Measurements from ENCODE around the gene TMED1.
"Not testable (repeated sequence)": the region's sequence is repeated elsewhere in the genome, so short reads cannot be mapped to it uniquely, and the experiment has no call there.

Gene TMED1

DNA sequence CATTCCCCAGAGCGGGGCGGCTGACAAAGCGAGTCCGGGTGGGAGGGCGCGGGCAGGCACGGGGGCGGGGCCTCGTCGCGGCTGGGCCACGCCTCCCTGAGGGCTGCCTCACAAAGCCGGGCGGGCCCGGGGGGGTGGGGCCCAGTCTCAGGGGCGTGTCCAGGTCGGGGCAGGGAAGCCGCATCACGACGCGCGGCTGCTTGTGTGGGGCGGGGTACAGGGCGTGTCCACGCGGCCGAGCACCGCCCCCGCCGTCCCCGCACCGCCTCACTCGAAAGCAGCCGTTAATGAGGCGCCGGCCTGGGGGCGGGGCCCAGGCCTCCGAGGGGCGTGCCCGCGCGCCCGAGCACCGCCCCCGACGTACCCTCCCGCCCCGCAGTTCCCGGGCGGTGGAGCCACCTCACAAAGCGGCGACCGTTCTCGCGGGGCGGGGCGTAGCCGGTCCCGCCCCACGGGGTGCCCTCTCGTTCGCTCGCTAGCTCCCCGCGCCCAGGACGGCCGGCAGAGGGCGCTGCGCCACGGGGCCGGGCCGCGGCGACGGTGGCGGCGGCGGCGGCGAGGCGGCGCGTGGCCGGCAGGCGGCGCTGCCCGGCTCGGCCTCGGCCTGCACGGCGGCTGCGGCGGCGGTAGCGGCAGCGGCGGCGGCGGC lies 35.1 kb upstream of the TMED1 start, which contains the start of gene CARM1:
TSS of gene CARM1 (plus strand) at position 599 of the 649 bp plus-strand sequence. CDS start 150 bp downstream, outside the sequence.
- DNase-seq (ENCODE audit: low read depth in 1 of 2, low spot score in 1 of 2): peak; percentile 94 to 97
- in situ Hi-C loops (cut with HindIII; ENCODE audit: low pct_unique_long_range_greater_than_20kb, low sequenced_read_pairs): no loop called here
- no peak for TF ChIP-seq JUND (IDR thresholded peaks at IDR 0.05; ENCODE audit: low read depth)

DNA sequence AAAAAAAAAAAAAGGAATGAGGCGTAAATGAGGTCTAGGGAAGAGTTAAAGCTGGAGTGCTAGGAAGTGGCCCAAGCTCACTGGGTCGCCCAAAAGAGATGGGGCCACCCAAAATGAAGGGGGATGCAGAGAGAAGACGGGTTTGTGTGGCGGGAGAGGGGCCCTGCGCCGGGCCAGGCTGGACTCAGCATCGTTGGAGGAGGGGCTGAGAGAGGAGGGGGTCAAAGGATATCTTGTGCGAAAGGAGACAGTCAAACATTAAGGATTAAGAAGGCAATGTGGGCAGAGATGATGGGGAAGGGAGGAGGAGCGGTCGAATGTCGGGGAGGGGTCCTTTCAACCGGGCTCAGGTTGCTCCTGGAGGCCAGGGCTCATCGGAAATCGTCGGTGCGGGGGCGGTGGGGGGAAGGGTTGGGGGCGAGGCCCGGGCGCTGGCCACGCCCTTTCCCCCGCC lies 34.5 kb upstream of the TMED1 start:
- TF ChIP-seq JUND (IDR thresholded peaks at IDR 0.05; ENCODE audit: low read depth): no peak
- DNase-seq (ENCODE audit: low read depth in 1 of 2, low spot score in 1 of 2): no peak
- in situ Hi-C loops (cut with HindIII; ENCODE audit: low pct_unique_long_range_greater_than_20kb, low sequenced_read_pairs): no loop called here

DNA sequence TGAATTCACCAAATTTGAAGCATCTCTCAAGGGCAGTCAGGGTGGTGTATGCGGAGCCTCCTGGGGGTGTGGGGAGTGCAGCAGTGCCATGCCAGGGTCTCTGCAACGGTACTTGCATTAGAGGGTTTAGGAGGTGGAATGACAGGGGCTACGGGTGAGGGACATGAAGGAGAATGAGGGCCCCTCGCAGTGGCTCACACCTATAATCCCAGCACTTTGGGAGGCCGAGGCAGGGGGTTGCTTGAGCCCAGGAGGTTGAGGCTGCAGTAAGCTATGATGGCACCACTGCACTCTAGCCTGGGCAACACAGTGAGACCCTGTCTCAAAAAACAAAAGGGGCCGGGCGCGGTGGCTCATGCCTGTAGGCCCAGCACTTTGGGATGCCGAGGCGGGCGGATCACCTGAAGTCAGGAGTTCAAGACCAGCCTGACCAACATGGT lies 33.9 kb upstream of the TMED1 start:
- DNase-seq (ENCODE audit: low read depth in 1 of 2, low spot score in 1 of 2); in situ Hi-C loops (cut with HindIII; ENCODE audit: low pct_unique_long_range_greater_than_20kb, low sequenced_read_pairs): not testable (repeated sequence)

DNA sequence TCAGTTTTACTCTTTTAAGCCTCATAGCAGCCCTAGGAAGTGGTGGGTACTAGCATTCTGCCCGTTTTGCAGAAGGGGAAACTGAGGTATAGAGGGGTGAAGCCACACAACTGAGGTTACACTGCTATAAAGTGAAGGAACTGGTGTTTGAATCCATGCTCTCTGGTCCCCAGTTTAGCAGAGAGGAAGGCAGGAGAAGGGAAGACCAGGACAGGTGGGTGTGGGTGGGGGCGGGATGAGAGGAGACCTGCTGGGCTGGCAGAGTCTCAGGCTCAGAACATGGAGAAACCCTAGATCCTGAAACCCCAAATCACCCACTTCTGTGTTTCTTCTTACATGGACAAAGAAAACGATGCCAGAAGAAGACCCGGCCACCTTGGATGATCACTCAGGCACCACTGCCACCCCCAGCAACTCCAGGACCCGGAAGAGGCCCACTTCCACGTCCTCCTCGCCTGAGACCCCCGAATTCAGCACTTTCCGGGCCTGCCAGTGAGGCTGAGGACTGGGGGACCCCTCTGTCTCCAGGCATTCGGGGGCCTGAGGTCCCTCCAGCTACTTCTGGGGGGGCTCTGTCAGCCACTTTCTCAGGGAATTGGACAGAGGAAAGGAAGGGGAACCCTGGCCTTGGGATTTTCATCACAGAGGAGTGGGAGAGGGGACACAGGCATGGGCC lies 33.0 kb upstream of the TMED1 start:
- no peak for TF ChIP-seq JUND (IDR thresholded peaks at IDR 0.05; ENCODE audit: low read depth)
- DNase-seq (ENCODE audit: low read depth in 1 of 2, low spot score in 1 of 2): no peak
- in situ Hi-C loops (cut with HindIII; ENCODE audit: low pct_unique_long_range_greater_than_20kb, low sequenced_read_pairs): no loop called here

DNA sequence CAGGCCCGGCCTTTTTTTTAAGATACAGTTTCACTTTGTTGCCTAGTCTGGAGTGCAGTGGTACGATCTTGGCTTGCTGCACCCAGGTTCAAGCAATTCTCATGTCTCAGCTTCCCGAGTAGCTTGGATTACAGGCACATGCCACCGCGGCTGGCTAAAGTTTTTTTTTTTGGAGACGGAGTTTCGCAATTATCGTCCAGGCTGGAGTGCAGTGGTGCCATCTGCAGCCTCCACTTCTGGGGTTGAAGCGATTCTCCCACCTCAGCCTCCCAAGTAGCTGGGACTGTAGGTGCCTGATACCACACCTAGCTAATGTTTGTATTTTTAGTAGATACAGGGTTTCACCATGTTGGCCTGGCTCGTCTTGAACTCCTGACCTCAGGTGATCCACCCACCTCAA lies 30.5 kb upstream of the TMED1 start:
- no peak for DNase-seq (ENCODE audit: low read depth in 1 of 2, low spot score in 1 of 2)
- in situ Hi-C loops (cut with HindIII; ENCODE audit: low pct_unique_long_range_greater_than_20kb, low sequenced_read_pairs): no loop called here
- no peak for TF ChIP-seq JUND (IDR thresholded peaks at IDR 0.05; ENCODE audit: low read depth)

DNA sequence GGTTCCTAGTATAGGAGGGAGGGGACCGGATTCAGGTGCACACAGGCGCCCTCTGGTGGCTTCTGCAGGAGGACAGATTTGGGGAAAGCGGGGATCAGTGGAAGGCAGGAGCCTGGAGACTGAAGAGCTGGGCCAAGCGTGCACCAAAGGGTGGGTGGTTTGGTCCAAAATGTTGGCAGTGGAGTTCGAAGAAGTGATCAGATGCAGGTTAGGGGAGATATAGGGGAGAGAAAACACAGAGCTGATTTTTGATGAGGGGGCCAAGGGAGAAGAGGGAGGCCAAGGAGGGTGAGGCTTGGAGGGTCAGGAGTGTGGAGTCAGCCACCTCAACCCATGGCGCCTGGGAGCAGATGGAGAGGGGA lies 28.5 kb upstream of the TMED1 start:
- TF ChIP-seq JUND (IDR thresholded peaks at IDR 0.05; ENCODE audit: low read depth): no peak
- in situ Hi-C loops (cut with HindIII; ENCODE audit: low pct_unique_long_range_greater_than_20kb, low sequenced_read_pairs): no loop called here
- peak; percentile 72 to 82 for DNase-seq (ENCODE audit: low read depth in 1 of 2, low spot score in 1 of 2)

DNA sequence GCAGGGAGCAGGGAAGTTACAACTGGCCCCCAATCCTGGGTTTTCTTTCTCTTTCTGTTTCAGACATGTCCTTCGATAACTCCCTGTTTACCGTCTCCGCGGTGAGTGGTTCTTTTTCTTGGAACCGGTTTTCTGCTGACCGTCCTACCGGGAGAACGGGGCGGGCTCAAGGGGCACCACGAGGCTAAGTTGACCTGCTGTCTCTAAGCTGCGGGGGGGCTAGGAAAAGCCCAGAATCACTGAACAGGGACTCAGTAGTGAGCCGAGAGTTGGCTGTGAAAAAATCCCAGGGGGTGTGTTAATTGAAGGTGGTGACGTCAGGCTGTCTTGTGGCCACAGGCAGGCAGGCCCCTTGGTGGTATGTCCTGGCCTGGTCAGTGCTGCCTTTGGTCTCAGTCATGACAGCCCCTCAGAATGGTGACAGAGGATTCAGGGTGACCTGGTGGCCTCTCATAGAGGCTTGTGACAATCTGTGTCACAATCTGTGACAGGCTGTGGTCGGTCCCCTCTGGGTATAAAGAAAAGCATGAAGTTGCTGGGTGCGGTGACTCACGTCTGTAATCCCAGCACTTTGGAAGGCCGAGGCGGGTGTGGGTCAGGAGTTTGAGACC lies 27.2 kb upstream of the TMED1 start:
- peak; percentile 39 to 80 for DNase-seq (ENCODE audit: low read depth in 1 of 2, low spot score in 1 of 2)
- in situ Hi-C loops (cut with HindIII; ENCODE audit: low pct_unique_long_range_greater_than_20kb, low sequenced_read_pairs): no loop called here
- no peak for TF ChIP-seq JUND (IDR thresholded peaks at IDR 0.05; ENCODE audit: low read depth)

DNA sequence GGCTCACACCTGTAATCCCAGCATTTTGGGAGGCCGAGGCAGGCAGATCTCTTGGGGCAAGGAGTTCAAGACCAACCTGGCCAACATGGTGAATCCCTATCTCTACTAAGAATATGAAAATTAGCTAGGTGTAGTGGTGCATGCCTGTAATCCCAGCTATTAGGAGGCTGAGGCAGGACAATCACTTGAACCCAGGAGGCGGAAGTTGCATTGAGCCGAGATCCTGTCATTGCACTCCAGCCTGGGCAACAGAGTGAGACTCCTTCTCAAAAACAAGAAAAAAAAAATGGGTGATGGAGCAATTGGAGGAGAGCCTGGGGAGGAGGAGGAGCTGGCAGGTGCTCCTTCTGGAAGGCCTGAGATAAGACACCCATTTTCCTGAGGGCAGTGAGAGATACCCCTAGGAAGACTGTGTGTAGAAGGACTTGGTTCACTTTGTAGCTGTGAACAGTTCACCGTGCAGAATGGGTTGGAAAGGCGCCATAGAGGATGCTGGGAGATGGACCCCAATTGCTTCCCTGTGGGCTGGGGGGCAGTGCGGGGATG lies 26.6 kb upstream of the TMED1 start:
- in situ Hi-C loops (cut with HindIII; ENCODE audit: low pct_unique_long_range_greater_than_20kb, low sequenced_read_pairs): no loop called here
- DNase-seq (ENCODE audit: low read depth in 1 of 2, low spot score in 1 of 2): no peak
- no peak for TF ChIP-seq JUND (IDR thresholded peaks at IDR 0.05; ENCODE audit: low read depth)

DNA sequence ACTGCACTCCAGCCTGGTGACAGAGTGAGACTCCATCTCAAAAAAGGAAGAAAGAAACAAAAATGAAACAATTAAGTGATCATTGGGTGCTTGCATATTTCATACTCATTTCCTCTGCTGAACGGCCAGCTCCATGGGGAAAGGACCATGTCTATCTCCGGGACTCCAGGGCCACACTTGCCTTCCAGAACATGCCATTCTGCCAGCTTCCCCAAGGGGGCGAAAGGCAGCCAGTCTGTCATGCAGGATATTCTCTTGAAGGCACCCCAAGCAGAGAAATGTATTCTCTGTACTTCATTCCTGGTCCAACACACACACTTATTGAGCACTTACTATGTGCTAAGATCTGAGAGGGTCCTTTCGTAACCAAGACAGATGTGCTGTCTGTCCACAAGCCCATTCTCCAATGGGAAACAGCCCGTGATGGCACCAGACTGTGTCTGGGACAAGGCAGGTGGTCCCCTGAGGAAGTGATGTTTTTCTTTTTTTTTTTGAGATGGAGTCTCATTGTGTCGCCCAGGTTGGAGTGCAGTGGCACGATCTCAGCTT lies 25.2 kb upstream of the TMED1 start:
- no peak for TF ChIP-seq JUND (IDR thresholded peaks at IDR 0.05; ENCODE audit: low read depth)
- in situ Hi-C loops (cut with HindIII; ENCODE audit: low pct_unique_long_range_greater_than_20kb, low sequenced_read_pairs): no loop called here
- DNase-seq (ENCODE audit: low read depth in 1 of 2, low spot score in 1 of 2): peak in 1 of 2 experiments; percentile 54

DNA sequence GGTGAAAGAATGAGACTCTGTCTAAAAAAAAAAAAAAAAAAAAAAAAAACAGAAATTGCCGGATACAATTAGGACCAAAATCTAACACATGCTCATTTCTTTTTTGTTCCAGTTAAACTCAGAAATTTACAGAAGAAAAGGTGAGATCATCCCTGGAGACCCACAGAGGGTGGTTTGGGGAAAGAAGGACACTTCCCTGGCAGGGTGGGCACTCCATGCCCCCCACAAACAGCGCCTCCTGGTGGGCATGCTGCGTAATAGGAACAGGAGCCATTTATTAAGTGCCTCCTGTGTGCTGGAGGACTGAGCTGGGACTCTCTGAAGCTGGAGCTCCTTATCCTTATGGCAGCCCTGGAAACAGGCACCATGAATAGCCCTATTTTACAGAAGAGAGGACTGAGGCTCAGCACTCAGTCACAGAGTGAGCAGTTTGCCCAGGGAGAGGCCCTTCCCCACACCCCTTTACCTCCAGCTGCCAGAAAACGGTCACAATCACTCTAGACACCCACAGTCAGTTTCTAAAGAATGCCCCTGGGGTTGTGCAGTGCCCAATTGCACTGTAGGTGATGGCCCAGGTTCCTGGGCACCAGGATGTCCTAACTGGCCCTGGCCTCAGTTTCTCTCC lies 22.3 kb upstream of the TMED1 start:
- DNase-seq (ENCODE audit: low read depth in 1 of 2, low spot score in 1 of 2): no peak
- in situ Hi-C loops (cut with HindIII; ENCODE audit: low pct_unique_long_range_greater_than_20kb, low sequenced_read_pairs): no loop called here

DNA sequence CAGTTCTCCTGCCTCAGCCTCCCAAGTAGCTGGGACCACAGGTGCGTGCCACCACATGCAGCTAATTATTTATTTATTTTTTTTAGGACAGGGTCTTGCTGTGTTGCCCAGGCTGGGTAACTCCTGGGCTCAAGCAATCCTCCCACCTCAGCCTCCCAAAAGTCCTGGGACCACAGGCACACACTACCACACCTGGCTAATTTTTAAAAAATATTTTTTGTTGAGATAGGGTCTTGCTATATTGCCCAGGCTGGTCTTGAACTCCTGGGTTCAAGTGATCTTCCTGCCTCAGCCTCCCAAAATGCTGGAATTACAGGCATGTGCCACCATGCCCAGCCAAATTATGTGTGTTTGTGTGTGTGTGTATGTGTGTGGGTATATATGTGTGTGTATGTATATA lies 20.9 kb upstream of the TMED1 start:
- DNase-seq (ENCODE audit: low read depth in 1 of 2, low spot score in 1 of 2); in situ Hi-C loops (cut with HindIII; ENCODE audit: low pct_unique_long_range_greater_than_20kb, low sequenced_read_pairs): not testable (repeated sequence)

More for the DNA sequence above, 22.3 kb upstream of the TMED1 start:
- TF ChIP-seq JUND (IDR thresholded peaks at IDR 0.05; ENCODE audit: low read depth): no peak

DNA sequence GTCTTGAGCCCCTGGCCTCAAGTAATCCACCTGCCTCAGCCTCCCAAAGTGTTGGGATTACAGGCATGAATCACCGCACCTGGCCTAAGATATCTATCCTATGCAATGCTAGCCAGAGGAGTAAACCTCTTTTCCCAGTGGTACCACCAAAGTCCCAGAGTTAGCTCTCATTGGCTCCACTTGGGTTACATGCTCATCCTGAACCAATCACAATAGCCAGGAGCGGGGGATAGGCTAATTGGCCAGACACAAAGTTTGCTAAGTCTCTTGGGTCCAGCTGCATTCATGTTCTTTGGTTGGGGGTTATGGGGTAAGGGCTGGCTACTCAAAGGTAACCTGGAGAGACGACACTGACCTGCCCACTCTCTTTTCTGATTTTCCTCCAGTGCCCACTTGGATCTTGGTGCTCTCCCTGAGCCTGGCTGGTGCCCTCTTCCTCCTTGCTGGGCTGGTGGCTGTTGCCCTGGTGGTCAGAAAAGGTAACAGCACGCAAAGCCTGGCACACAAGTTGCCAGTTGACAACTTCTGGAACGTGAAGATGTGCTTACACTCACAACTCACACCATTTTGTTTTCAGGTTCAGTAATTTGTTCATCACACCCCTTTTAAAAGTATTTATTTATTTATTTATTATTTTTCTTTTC lies 20.0 kb upstream of the TMED1 start:
- no peak for DNase-seq (ENCODE audit: low read depth in 1 of 2, low spot score in 1 of 2)

More for the DNA sequence above, 20.0 kb upstream of the TMED1 start:
- no peak for TF ChIP-seq JUND (IDR thresholded peaks at IDR 0.05; ENCODE audit: low read depth)
- in situ Hi-C loops (cut with HindIII; ENCODE audit: low pct_unique_long_range_greater_than_20kb, low sequenced_read_pairs): no loop called here
